ENCODE results near the gene VPS16.

Gene VPS16

DNA sequence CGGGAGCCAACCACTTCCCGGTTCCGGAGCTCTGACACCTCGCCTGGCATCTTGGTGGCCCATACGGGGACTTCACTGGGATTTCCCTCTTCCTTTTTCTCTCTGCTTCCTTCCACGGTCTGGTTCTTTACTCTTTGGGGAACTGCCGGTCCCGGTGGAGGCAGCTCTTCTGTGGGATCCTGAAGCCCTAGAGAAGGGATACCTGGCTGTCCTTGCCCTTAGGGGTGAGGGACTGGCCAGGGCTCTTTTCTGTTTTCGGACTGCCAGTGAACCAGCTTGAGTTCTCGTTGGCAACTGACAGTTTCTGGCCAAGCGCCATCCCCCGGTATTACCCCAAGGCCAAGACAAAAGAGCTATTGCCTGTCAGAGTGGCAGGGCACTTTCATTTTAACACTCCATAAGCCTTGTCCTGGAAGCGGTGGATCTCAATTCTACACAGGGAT, 39.2 kb upstream of the VPS16 start:
- no peak overlapping the region for H3K4me3 ChIP-seq (ENCODE audit: low read depth, low read length)
- H3K27ac ChIP-seq (ENCODE audit: extremely low read depth, low read depth, low read length), result no peak overlapping the region
- CTCF ChIA-PET, result interaction anchor here (0.6 to 1.5 kb wide), 3 partner anchors 17 to 63 kb away, joined by 3 to 4 read pairs (median 4); no protein-coding TSS in a partner anchor
- H3K4me1 ChIP-seq (ENCODE audit: control insufficient read depth, insufficient read depth, low read length), result 0 out of 2 replicates have a peak, but pooled peaks cover 3% of the 10 kb centered on the region
- POLR2A ChIA-PET, result interaction anchor here (1.3 kb wide), 1 partner anchor 11 kb away, joined by 3 read pairs; no protein-coding TSS in a partner anchor
- H3K9me3 ChIP-seq (ENCODE audit: control insufficient read depth, insufficient read depth, low read depth, low read length), result no peaks in the 10 kb centered on the region
- peaks cover 0 to 17% of the 10 kb centered on the region in 2 experiments; a peak in 1 of 3 replicates for H3K36me3 ChIP-seq (ENCODE audit: control insufficient read depth in 2 of 2, insufficient read depth in 1 of 2, low read length in 2 of 2)
- TF ChIP-seq, protein P1, sequence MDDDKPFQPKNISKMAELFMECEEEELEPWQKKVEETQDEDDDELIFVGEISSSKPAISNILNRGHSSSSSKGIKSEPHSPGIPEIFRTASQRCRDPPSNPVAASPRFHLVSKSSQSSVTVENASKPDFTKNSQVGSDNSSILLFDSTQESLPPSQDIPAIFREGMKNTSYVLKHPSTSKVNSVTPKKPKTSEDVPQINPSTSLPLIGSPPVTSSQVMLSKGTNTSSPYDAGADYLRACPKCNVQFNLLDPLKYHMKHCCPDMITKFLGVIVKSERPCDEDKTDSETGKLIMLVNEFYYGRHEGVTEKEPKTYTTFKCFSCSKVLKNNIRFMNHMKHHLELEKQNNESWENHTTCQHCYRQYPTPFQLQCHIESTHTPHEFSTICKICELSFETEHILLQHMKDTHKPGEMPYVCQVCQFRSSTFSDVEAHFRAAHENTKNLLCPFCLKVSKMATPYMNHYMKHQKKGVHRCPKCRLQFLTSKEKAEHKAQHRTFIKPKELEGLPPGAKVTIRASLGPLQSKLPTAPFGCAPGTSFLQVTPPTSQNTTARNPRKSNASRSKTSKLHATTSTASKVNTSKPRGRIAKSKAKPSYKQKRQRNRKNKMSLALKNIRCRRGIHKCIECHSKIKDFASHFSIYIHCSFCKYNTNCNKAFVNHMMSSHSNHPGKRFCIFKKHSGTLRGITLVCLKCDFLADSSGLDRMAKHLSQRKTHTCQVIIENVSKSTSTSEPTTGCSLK (tag by site-specific recombination; IDR thresholded peaks at IDR 0.05), result no peak
- TF ChIP-seq ZNF132 (tag by site-specific recombination; IDR thresholded peaks at IDR 0.05; ENCODE audit: borderline replicate concordance) (no peak), ZNF214 (tag by site-specific recombination; IDR thresholded peaks at IDR 0.05; ENCODE audit: borderline replicate concordance) (no peak), OSR2 (tag by site-specific recombination; IDR thresholded peaks at IDR 0.05) (no peak), GLI4 (tag by site-specific recombination; IDR thresholded peaks at IDR 0.05) (no peak), GLIS2 (tag by site-specific recombination; IDR thresholded peaks at IDR 0.05) (no peak), ZNF473 (tag by site-specific recombination; IDR thresholded peaks at IDR 0.05) (no peak), ZNF114 (tag by site-specific recombination; IDR thresholded peaks at IDR 0.05) (no peak), ZNF530 (tag by site-specific recombination; IDR thresholded peaks at IDR 0.05; ENCODE audit: low read depth) (no peak)
- TF ChIP-seq, protein P2, sequence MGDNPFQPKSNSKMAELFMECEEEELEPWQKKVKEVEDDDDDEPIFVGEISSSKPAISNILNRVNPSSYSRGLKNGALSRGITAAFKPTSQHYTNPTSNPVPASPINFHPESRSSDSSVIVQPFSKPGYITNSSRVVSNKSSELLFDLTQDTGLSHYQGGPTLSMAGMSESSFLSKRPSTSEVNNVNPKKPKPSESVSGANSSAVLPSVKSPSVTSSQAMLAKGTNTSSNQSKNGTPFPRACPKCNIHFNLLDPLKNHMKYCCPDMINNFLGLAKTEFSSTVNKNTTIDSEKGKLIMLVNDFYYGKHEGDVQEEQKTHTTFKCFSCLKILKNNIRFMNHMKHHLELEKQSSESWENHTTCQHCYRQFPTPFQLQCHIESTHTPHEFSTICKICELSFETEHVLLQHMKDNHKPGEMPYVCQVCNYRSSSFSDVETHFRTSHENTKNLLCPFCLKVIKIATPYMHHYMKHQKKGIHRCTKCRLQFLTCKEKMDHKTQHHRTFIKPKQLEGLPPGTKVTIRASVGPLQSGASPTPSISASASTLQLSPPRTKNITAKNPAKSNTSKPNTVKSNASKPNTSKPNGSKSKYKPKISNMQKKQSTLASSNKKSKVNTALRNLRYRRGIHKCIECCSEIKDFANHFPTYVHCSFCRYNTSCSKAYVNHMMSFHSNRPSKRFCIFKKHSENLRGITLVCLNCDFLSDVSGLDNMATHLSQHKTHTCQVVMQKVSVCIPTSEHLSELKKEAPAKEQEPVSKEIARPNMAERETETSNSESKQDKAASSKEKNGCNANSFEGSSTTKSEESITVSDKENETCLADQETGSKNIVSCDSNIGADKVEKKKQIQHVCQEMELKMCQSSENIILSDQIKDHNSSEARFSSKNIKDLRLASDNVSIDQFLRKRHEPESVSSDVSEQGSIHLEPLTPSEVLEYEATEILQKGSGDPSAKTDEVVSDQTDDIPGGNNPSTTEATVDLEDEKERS (tag by site-specific recombination; IDR thresholded peaks at IDR 0.05), result no peak
- TF ChIP-seq, protein P3, sequence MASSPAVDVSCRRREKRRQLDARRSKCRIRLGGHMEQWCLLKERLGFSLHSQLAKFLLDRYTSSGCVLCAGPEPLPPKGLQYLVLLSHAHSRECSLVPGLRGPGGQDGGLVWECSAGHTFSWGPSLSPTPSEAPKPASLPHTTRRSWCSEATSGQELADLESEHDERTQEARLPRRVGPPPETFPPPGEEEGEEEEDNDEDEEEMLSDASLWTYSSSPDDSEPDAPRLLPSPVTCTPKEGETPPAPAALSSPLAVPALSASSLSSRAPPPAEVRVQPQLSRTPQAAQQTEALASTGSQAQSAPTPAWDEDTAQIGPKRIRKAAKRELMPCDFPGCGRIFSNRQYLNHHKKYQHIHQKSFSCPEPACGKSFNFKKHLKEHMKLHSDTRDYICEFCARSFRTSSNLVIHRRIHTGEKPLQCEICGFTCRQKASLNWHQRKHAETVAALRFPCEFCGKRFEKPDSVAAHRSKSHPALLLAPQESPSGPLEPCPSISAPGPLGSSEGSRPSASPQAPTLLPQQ (tag by site-specific recombination; IDR thresholded peaks at IDR 0.05), result no peak
- TF ChIP-seq, protein P4, sequence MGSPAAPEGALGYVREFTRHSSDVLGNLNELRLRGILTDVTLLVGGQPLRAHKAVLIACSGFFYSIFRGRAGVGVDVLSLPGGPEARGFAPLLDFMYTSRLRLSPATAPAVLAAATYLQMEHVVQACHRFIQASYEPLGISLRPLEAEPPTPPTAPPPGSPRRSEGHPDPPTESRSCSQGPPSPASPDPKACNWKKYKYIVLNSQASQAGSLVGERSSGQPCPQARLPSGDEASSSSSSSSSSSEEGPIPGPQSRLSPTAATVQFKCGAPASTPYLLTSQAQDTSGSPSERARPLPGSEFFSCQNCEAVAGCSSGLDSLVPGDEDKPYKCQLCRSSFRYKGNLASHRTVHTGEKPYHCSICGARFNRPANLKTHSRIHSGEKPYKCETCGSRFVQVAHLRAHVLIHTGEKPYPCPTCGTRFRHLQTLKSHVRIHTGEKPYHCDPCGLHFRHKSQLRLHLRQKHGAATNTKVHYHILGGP (tag by site-specific recombination; IDR thresholded peaks at IDR 0.05), result no peak
- TF ChIP-seq, protein P5, sequence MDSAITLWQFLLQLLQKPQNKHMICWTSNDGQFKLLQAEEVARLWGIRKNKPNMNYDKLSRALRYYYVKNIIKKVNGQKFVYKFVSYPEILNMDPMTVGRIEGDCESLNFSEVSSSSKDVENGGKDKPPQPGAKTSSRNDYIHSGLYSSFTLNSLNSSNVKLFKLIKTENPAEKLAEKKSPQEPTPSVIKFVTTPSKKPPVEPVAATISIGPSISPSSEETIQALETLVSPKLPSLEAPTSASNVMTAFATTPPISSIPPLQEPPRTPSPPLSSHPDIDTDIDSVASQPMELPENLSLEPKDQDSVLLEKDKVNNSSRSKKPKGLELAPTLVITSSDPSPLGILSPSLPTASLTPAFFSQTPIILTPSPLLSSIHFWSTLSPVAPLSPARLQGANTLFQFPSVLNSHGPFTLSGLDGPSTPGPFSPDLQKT (IDR thresholded peaks at IDR 0.05; ENCODE audit: borderline replicate concordance, low read depth, low read length), result no peak

DNA sequence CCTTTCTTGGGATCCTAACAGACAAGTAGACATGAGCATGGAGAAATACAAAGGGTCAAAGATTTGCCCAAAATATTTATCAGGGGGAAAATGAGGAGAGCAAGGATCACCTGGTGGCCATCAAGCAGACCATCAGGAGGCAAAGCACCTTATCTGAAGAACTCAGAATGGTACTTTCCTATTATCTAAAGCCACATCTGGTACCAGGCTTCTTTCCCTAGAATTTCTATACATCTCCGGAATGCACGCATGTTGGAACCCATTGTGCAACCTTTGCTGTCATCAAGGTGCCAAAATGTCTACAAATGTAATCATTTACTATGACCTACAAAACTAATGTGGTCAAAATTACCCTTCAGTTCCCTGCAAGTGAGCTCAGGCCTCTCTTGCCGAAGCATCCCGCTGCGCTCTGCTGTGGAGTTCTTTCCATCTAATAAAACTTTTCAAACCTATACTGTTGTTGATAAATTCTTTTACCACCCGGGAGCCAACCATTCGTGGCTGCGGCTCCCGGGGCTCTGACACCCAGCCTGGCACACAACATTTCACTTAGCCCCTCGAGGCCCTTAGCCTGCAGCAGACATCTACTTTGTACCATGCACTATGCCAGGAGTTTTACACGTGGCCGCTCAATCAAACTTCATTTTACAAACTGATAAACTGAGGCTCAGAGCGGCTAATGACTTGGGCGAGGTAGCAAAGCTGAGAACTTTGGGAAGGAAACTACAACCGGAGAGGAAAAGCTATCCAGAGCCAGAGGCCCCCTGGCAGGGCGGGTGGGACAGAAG, 36.3 kb upstream of the VPS16 start:
- POLR2A ChIA-PET, result no interaction called here
- Histone ChIP-seq H3K9me3 (ENCODE audit: control insufficient read depth, insufficient read depth, low read depth, low read length) (no peaks in the 10 kb centered on the region), H3K27ac (ENCODE audit: extremely low read depth, low read depth, low read length) (no peak overlapping the region), H3K4me1 (ENCODE audit: control insufficient read depth, insufficient read depth, low read length) (no peaks in the 10 kb centered on the region), H3K4me3 (ENCODE audit: low read depth, low read length) (no peak overlapping the region), H3K36me3 (ENCODE audit: control insufficient read depth in 2 of 2, insufficient read depth in 1 of 2, low read length in 2 of 2) (no peaks in the 10 kb centered on the region)
- CTCF ChIA-PET, result no interaction called here
- TF ChIP-seq ZBTB21 (tag by site-specific recombination; IDR thresholded peaks at IDR 0.05) (no peak), ZNF626 (tag by site-specific recombination; IDR thresholded peaks at IDR 0.05) (no peak), ZNF544 (tag by site-specific recombination; IDR thresholded peaks at IDR 0.05) (no peak), ZNF837 (tag by site-specific recombination; IDR thresholded peaks at IDR 0.05) (no peak), ZNF677 (tag by site-specific recombination; IDR thresholded peaks at IDR 0.05) (no peak), ZNF354C (tag by site-specific recombination; IDR thresholded peaks at IDR 0.05; ENCODE audit: borderline replicate concordance, low read depth) (no peak)
- TF ChIP-seq, protein P6, sequence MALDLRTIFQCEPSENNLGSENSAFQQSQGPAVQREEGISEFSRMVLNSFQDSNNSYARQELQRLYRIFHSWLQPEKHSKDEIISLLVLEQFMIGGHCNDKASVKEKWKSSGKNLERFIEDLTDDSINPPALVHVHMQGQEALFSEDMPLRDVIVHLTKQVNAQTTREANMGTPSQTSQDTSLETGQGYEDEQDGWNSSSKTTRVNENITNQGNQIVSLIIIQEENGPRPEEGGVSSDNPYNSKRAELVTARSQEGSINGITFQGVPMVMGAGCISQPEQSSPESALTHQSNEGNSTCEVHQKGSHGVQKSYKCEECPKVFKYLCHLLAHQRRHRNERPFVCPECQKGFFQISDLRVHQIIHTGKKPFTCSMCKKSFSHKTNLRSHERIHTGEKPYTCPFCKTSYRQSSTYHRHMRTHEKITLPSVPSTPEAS (tag by site-specific recombination; IDR thresholded peaks at IDR 0.05), result no peak
- TF ChIP-seq, protein P7, sequence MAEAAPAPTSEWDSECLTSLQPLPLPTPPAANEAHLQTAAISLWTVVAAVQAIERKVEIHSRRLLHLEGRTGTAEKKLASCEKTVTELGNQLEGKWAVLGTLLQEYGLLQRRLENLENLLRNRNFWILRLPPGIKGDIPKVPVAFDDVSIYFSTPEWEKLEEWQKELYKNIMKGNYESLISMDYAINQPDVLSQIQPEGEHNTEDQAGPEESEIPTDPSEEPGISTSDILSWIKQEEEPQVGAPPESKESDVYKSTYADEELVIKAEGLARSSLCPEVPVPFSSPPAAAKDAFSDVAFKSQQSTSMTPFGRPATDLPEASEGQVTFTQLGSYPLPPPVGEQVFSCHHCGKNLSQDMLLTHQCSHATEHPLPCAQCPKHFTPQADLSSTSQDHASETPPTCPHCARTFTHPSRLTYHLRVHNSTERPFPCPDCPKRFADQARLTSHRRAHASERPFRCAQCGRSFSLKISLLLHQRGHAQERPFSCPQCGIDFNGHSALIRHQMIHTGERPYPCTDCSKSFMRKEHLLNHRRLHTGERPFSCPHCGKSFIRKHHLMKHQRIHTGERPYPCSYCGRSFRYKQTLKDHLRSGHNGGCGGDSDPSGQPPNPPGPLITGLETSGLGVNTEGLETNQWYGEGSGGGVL (tag by site-specific recombination; IDR thresholded peaks at IDR 0.05), result no peak
